ENCODE results near the gene RHO. TPM values are rescaled to one million over a fixed set of nuclear protein-coding genes. Genes with fewer than 3 reads are reported as not detected.

RHO gene
- total RNA-seq, 4 donors from 2014 or later = not detected

GRCh38 chr3:129520960-129521359 is 7.5 kb upstream of the RHO start:
- TF ChIP-seq, protein P1, sequence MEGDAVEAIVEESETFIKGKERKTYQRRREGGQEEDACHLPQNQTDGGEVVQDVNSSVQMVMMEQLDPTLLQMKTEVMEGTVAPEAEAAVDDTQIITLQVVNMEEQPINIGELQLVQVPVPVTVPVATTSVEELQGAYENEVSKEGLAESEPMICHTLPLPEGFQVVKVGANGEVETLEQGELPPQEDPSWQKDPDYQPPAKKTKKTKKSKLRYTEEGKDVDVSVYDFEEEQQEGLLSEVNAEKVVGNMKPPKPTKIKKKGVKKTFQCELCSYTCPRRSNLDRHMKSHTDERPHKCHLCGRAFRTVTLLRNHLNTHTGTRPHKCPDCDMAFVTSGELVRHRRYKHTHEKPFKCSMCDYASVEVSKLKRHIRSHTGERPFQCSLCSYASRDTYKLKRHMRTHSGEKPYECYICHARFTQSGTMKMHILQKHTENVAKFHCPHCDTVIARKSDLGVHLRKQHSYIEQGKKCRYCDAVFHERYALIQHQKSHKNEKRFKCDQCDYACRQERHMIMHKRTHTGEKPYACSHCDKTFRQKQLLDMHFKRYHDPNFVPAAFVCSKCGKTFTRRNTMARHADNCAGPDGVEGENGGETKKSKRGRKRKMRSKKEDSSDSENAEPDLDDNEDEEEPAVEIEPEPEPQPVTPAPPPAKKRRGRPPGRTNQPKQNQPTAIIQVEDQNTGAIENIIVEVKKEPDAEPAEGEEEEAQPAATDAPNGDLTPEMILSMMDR (IDR thresholded peaks at IDR 0.05 in 4 of 5, conservative IDR thresholded peaks at IDR 0.05 in 1 of 5) = no peak
- no peak for TF ChIP-seq POLR2A (IDR thresholded peaks at IDR 0.05)
- Histone ChIP-seq H3K9me3 (no peaks in the 10 kb centered on the region), H3K4me3 (no peak overlapping the region), H3K36me3 (no peaks in the 10 kb centered on the region), H3K27ac (no peak overlapping the region), H3K4me1 (no peaks in the 10 kb centered on the region), H3K27me3 (no peaks in the 10 kb centered on the region)
- intact Hi-C loops (cut with DNase I; ENCODE audit: low total_unique reads) (no loop called here), in situ Hi-C loops (cut with MboI; ENCODE audit: low sequenced_read_pairs in 4 of 4) (no loop called here)
- ATAC-seq = no peak
- no peak for DNase-seq

DNA sequence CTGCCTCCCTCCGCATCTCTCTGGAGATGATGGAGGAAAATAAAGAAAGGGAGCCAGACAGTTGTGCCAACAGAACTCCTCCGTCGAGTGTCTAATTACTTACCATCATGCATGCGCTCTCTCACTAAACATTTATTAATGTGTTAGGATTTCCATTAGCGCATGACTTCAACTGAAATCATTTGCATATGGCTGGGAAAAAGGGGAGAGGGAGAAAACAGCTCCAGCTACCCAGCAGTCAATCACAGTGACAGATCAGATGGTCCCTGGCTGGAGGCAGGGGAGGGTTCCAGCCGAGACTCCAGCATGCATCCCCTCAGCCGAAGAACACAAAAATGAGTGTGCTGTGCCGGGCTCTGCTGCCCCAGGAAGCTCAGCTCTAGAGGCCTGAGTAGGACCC is 6.8 kb upstream of the RHO start:
- no peak for DNase-seq
- in situ Hi-C loops (cut with MboI; ENCODE audit: low sequenced_read_pairs in 4 of 4) = no loop called here

DNA sequence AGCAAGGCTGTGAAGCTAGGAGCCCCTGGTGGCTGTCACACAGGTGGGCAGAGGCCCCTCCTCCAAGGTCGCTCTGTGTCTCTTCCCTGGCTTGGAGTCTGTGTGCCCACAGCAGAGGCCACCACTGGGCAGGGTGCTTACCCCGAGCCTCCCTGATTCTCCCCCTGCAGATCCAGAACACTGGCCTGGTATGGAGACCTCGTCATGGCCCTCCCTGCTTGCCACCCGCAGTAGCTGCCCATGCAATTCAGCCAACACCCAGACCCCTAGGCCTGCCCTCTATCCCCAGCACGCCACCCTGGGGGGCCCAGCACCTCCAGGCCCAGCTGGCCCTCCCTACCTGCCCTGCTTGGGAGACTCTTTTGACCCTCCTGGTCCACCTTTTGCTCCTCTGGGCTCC is 5.5 kb upstream of the RHO start:
- Histone ChIP-seq H3K4me3 (no peak overlapping the region), H3K27me3 (no peaks in the 10 kb centered on the region), H3K4me1 (no peaks in the 10 kb centered on the region), H3K36me3 (no peaks in the 10 kb centered on the region), H3K27ac (no peak overlapping the region), H3K9me3 (no peaks in the 10 kb centered on the region)
- TF ChIP-seq POLR2A (IDR thresholded peaks at IDR 0.05) = no peak
- TF ChIP-seq, protein P1 (IDR thresholded peaks at IDR 0.05 in 4 of 5, conservative IDR thresholded peaks at IDR 0.05 in 1 of 5) = no peak
- DNase-seq = no peak
- in situ Hi-C loops (cut with MboI; ENCODE audit: low sequenced_read_pairs in 4 of 4) = no loop called here
- no peak for ATAC-seq
- intact Hi-C loops (cut with DNase I; ENCODE audit: low total_unique reads) = no loop called here

More for the DNA sequence above, 6.8 kb upstream of the RHO start:
- no peak for ATAC-seq
- no peak overlapping the region for H3K27ac ChIP-seq
- H3K9me3 ChIP-seq = no peaks in the 10 kb centered on the region
- TF ChIP-seq, protein P1 (IDR thresholded peaks at IDR 0.05 in 4 of 5, conservative IDR thresholded peaks at IDR 0.05 in 1 of 5) = no peak
- TF ChIP-seq POLR2A (IDR thresholded peaks at IDR 0.05) = no peak
- no peaks in the 10 kb centered on the region for H3K27me3 ChIP-seq
- no peaks in the 10 kb centered on the region for H3K36me3 ChIP-seq
- H3K4me3 ChIP-seq = no peak overlapping the region
- H3K4me1 ChIP-seq = no peaks in the 10 kb centered on the region
- intact Hi-C loops (cut with DNase I; ENCODE audit: low total_unique reads) = no loop called here

- intact Hi-C loops (cut with DNase I; ENCODE audit: low total_unique reads) (no loop called here), in situ Hi-C loops (cut with MboI; ENCODE audit: low sequenced_read_pairs in 4 of 4) (no loop called here)
- ATAC-seq = no peak
- DNase-seq = no peak
- Histone ChIP-seq H3K4me3 (no peak overlapping the region), H3K4me1 (no peaks in the 10 kb centered on the region), H3K9me3 (no peaks in the 10 kb centered on the region), H3K27me3 (no peaks in the 10 kb centered on the region), H3K27ac (no peak overlapping the region), H3K36me3 (no peaks in the 10 kb centered on the region)
- no peak for TF ChIP-seq POLR2A (IDR thresholded peaks at IDR 0.05)
- TF ChIP-seq, protein P1 (IDR thresholded peaks at IDR 0.05 in 4 of 5, conservative IDR thresholded peaks at IDR 0.05 in 1 of 5) = no peak
Measured at GRCh38 chr3:129524081-129524480, 4.4 kb upstream of the RHO start.

DNA sequence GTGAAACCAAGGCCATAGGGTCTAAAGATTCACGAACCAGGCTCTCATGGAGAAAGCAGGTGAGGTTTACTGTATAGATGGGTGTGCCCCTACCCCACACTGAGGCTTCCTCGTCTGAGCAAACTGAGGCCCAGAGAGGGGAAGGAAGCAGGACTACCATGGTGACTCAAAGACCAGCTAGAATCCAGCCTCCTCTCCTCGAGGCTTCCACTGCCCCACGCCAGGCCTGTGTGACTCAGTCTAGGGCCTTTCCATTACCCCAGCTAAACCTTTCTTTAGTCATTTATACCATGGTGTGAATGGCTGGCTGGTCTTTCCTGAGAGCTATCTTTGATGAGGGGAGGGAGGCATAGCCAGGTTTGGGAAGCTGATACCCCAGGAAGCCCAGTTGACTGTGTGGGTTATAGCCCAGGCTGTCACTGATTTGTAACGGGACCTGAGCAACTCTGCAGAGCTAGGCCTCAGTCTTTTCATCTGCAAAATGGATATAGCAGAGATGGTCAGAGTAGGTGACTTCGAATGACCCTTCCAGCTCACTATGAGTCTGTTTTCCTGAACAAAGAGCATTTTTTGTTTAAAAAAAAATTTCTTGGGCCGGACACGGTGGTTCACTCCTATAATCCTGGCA is 3.0 kb upstream of the RHO start:
- intact Hi-C loops (cut with DNase I; ENCODE audit: low total_unique reads) (no loop called here), in situ Hi-C loops (cut with MboI; ENCODE audit: low sequenced_read_pairs in 4 of 4) (no loop called here)
- no peak for DNase-seq
- ATAC-seq = no peak
- no peak overlapping the region for H3K4me3 ChIP-seq
- no peaks in the 10 kb centered on the region for H3K4me1 ChIP-seq
- H3K36me3 ChIP-seq = no peaks in the 10 kb centered on the region
- H3K9me3 ChIP-seq = no peaks in the 10 kb centered on the region
- no peaks in the 10 kb centered on the region for H3K27me3 ChIP-seq
- TF ChIP-seq, protein P1 (IDR thresholded peaks at IDR 0.05 in 4 of 5, conservative IDR thresholded peaks at IDR 0.05 in 1 of 5) = no peak
- no peak for TF ChIP-seq POLR2A (IDR thresholded peaks at IDR 0.05)
- H3K27ac ChIP-seq = no peak overlapping the region
